ENCODE measurements around the gene DHODH. TPM values are rescaled to one million over a fixed set of nuclear protein-coding genes. Genes with fewer than 3 reads are reported as not detected.

The DHODH gene
- total RNA-seq (2022) = 21.6 and 23.0 TPM in 2 replicates
- Bru-seq, nascent RNA = percentile 65 among the genes with signal in this experiment
- BruChase-seq, experiment 1, labeled RNA remaining after a 2-hour chase = percentile 65 among the genes with signal in this experiment
- BruChase-seq, experiment 2, labeled RNA remaining after a 6-hour chase = percentile 65 among the genes with signal in this experiment
- long read RNA-seq, transcript DHODH-201 (9 exons, 2,426 nt) = major isoform, 60 of 79 reads
- long read RNA-seq, partial matches to known transcripts = 3 of 79 reads
- long read RNA-seq, other reads (novel, unspliced or antisense) = 15 of 79 reads

GRCh38 chr16:72008424-72009216 is at the start of gene DHODH:
Gene DHODH, plus strand, starts transcription at chr16:72008744. Its CDS starts 21 bp downstream, at chr16:72008765.
- ChIA-PET CTCF (interaction anchor here (0.6 kb wide), 1 partner anchor 47 kb away, joined by 3 read pairs; no protein-coding TSS in a partner anchor), POLR2A (interaction anchor here (0.6 kb wide), 1 partner anchor 730 kb away, joined by 3 read pairs; no protein-coding TSS in a partner anchor)
- intact Hi-C loops (cut with micrococcal nuclease; ENCODE audit: unreplicated experiment) = loop anchor here (2.0 kb wide), 1 partner anchor 84 kb away; the partner anchor contains the start of genes DHX38 and TXNL4B
- H3K27ac Mint-ChIP-seq (ENCODE audit: unreplicated experiment) = peak within 1 kb of the TSS; percentile 93
- no peaks in the 10 kb centered on the region for H3K36me3 ChIP-seq (ENCODE audit: control insufficient read depth, insufficient read depth, low read length)
- no peaks in the 10 kb centered on the region for H3K27me3 ChIP-seq (replicated peaks; ENCODE audit: control insufficient read depth, insufficient read depth, low read length)
- H3K4me1 Mint-ChIP-seq (ENCODE audit: low read depth, unreplicated experiment) = peaks cover 6% of the 10 kb centered on the region
- H3K36me3 Mint-ChIP-seq (ENCODE audit: insufficient read depth, unreplicated experiment) = peaks cover 9% of the 10 kb centered on the region
- peak within 1 kb of the TSS; percentile 96 for H3K4me3 ChIP-seq (ENCODE audit: low read depth, low read length)
- no peaks in the 10 kb centered on the region for H3K9me3 ChIP-seq
- TF ChIP-seq CTCF (IDR thresholded peaks at IDR 0.05; ENCODE audit: insufficient read depth in 1 of 2, low read depth in 1 of 2, low read length in 1 of 2, severe bottlenecking in 1 of 2, unreplicated experiment in 1 of 2) = peak in 1 of 2 experiments; percentile 14
- no peaks in the 10 kb centered on the region for H3K9me3 Mint-ChIP-seq (ENCODE audit: unreplicated experiment)
- BruUV-seq (replicated peaks) = no TSS peak
- peaks cover 2% of the 10 kb centered on the region for H3K27me3 Mint-ChIP-seq (ENCODE audit: insufficient read depth, unreplicated experiment)
- peak within 1 kb of the TSS; percentile 97 for H3K4me3 Mint-ChIP-seq (ENCODE audit: unreplicated experiment)
- DNase-seq = peak; percentile 99 to 100
- H3K4me1 ChIP-seq = no peaks in the 10 kb centered on the region

GRCh38 chr16:71961066-71962039 is 47.2 kb upstream of the DHODH start:
- Mint-ChIP-seq H3K27ac (ENCODE audit: unreplicated experiment) (no peak overlapping the region), H3K9me3 (ENCODE audit: unreplicated experiment) (no peaks in the 10 kb centered on the region), H3K27me3 (ENCODE audit: insufficient read depth, unreplicated experiment) (peaks cover 6% of the 10 kb centered on the region), H3K4me1 (ENCODE audit: low read depth, unreplicated experiment) (peaks cover 9% of the 10 kb centered on the region), H3K4me3 (ENCODE audit: unreplicated experiment) (no peak overlapping the region), H3K36me3 (ENCODE audit: insufficient read depth, unreplicated experiment) (no peaks in the 10 kb centered on the region)
- BruUV-seq (replicated peaks) = no TSS peak
- H3K36me3 ChIP-seq (ENCODE audit: control insufficient read depth, insufficient read depth, low read length) = no peaks in the 10 kb centered on the region
- DNase-seq = peak; percentile 85 to 87
- ChIA-PET POLR2A (interaction anchor here (1.0 kb wide), 1 partner anchor 78 kb away, joined by 3 read pairs; the partner anchor contains the start of gene ZNF821), CTCF (interaction anchor here (0.6 to 1.9 kb wide), 25 partner anchors 10 to 482 kb away, joined by 3 to 26 read pairs (median 4); partner anchors contain the start of genes AP1G1, IST1 and ZNF821)
- intact Hi-C loops (cut with micrococcal nuclease; ENCODE audit: unreplicated experiment) = loop anchor here (1.0 to 10.0 kb wide), 4 partner anchors 78 to 317 kb away; partner anchors contain the start of gene AP1G1
- peak; percentile 92 to 94 for TF ChIP-seq CTCF (IDR thresholded peaks at IDR 0.05; ENCODE audit: insufficient read depth in 1 of 2, low read depth in 1 of 2, low read length in 1 of 2, severe bottlenecking in 1 of 2, unreplicated experiment in 1 of 2)
- no peaks in the 10 kb centered on the region for H3K4me1 ChIP-seq
- no peaks in the 10 kb centered on the region for H3K27me3 ChIP-seq (replicated peaks; ENCODE audit: control insufficient read depth, insufficient read depth, low read length)
- H3K9me3 ChIP-seq = no peaks in the 10 kb centered on the region
- no peak overlapping the region for H3K4me3 ChIP-seq (ENCODE audit: low read depth, low read length)

Data from Caco-2 (cell line).